SK-N-MC (cell line): Measurements from ENCODE around the gene BCAS3.

Source experiments
- EZH2 ChIP-seq: fragments of 200-600 bp; sonication (generic); IDR thresholded peaks from one replicate; pipeline ENCODE4 v1.6.1; 2017; ENCODE audit warnings: antibody characterized with exemption
- POLR2AphosphoS5 ChIP-seq: IDR thresholded peaks from 2 replicates; pipeline ENCODE4 v1.6.1; 2012; ENCODE audit warnings: mild to moderate bottlenecking, low read depth, low read length, borderline replicate concordance

- TF ChIP-seq POLR2AphosphoS5, result no peak
- no peak for TF ChIP-seq EZH2
These were observed 370.9 kb downstream of the BCAS3 start for GRCh38 chr17:61048376-61049106.
